Measurements from ENCODE around the gene CCSER1.
"Not testable (repeated sequence)": the region's sequence is repeated elsewhere in the genome, so short reads cannot be mapped to it uniquely, and the experiment has no call there.

CCSER1 gene

GRCh38 chr4:90293320-90293719 is 166.1 kb downstream of the CCSER1 start:
- DNase-seq (ENCODE audit: low read depth in 2 of 2): no peak

DNA sequence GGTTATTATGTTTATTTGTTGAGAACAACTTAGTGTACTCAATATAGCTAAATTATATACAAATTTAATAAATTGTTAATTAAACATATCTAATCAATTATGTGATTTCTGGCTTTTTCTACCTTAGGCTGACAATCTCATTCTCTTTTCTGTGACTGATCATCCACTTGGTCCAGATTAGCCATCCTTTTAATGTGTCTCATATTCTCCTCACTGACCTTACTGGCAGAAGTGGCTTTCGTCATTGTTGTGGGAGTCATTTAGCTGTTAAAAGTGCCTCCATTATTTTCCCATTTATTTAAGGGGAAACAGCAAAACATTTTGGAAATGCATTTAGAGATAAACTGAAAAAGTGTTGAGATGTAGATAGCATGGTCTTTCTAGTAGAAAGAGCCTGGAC is 172.2 kb downstream of the CCSER1 start:
- no peak for DNase-seq (ENCODE audit: low read depth in 2 of 2)

DNA sequence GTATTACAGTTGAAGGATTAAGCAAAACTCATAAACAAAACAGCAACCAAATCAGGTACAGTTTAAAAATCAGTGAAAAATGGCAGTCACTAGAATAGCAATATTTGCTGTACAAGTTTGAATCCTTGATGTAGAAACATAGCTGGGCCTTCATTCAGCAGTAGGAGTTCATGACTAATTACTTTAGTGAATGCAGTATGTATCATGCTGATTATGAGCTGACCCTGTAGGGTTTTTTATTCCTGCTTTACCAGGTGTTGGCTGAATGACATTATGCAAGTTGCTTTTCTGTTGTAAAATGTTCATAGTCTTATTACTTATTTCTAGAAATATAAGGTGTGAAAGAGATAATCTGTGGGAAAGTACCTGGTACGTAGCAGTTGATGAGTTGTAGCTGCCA is 179.6 kb downstream of the CCSER1 start:
- DNase-seq (ENCODE audit: low read depth in 2 of 2): no peak

- DNase-seq (ENCODE audit: low read depth in 2 of 2): not testable (repeated sequence)
Measured at GRCh38 chr4:90317140-90317539, 189.9 kb downstream of the CCSER1 start.

GRCh38 chr4:90317785-90318184 is 190.6 kb downstream of the CCSER1 start:
- DNase-seq (ENCODE audit: low read depth in 2 of 2): no peak

- DNase-seq (ENCODE audit: low read depth in 2 of 2): no peak
Measured at GRCh38 chr4:90318193-90318592, 191.0 kb downstream of the CCSER1 start.

- no peak for DNase-seq (ENCODE audit: low read depth in 2 of 2)
Measured at GRCh38 chr4:90328558-90328957, 201.4 kb downstream of the CCSER1 start.

- DNase-seq (ENCODE audit: low read depth in 2 of 2): no peak
Measured at GRCh38 chr4:90330546-90330945, 203.4 kb downstream of the CCSER1 start.

DNA sequence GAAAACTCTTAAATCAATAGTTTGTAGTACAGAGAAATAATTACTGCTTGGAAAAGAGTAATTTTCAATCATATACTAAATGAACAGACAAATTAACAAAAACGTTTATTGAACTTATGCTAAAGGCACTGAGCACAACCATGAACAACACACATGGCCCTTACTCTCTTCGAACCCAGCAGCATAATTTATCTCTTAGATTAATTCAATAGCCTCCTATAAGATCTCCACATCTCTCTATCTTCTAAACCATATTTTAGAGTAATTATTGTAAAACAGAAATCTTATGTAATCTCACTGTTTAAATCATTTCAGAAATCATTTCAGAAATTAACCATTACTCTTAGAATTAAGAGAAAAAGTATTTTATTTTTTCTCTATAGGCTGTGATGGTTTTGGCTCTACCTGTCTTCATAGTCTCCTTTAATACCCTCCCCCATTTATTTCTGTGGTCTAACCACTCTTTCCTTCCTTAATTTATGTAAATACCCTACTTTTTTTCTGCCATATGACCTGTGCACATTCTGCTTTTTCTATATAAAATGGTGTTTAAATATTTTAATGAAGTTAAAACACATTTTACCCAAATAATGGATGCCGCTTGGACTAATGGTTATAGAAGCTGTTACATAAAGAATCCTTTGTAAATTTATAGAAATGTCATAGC is 218.5 kb downstream of the CCSER1 start:
- no peak for DNase-seq (ENCODE audit: low read depth in 2 of 2)

GRCh38 chr4:90349636-90350035 is 222.4 kb downstream of the CCSER1 start:
- DNase-seq (ENCODE audit: low read depth in 2 of 2): no peak

DNA sequence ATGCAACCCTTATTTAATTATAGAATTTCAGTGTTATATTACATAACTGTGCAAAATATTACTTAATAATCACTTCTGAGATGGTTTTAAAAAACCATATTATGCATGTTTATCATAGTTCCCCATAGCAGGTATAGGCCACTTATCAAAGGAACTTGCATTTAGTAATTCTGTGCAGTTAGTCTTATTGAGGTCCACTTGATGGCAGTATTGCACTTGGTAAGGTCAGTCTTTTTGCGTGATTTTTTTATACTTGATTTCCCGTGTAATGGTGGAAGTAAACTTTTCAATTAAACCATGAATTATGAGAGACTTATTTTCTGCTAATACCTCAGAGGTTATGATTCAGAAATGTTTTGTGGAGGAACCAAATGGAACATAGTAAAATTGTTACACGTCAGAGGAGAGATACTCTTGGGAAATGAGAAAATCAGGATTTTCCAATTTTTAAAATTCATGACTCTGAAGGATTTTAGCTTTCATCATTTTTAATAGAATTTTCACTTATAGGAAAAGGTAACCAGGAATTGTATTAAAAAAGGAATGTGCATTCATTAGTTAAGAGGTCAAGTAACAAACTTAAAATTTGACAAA is 230.0 kb downstream of the CCSER1 start:
- no peak for DNase-seq (ENCODE audit: low read depth in 2 of 2)

- DNase-seq (ENCODE audit: low read depth in 2 of 2): no peak
Measured at GRCh38 chr4:90375081-90375480, 247.9 kb downstream of the CCSER1 start.

- no peak for DNase-seq (ENCODE audit: low read depth in 2 of 2)
Measured at GRCh38 chr4:90393215-90393614, 266.0 kb downstream of the CCSER1 start.

GRCh38 chr4:90403781-90404180 is 276.6 kb downstream of the CCSER1 start:
- DNase-seq (ENCODE audit: low read depth in 2 of 2): no peak

- DNase-seq (ENCODE audit: low read depth in 2 of 2): not testable (repeated sequence)
Measured at GRCh38 chr4:90407897-90408296, 280.7 kb downstream of the CCSER1 start.

DNA sequence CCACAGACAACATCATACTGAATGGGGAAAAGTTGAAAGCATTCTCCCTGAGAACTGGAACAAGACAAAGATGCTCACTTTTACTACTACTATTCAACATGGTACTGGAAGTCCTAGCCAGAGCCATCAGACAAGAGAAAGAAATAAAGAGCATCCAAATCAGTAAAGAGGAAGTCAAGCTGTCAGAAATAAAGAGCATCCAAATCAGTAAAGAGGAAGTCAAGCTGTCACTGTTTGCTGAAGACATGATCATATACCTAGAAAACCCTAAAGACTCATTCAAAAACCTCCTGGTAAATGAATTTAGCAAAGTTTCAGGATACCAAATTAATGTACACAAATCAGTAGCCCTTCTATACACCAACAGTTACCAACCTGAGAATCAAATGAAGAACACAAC is 285.6 kb downstream of the CCSER1 start:
- not testable (repeated sequence) for DNase-seq (ENCODE audit: low read depth in 2 of 2)

- DNase-seq (ENCODE audit: low read depth in 2 of 2): no peak
Measured at GRCh38 chr4:90415116-90415515, 287.9 kb downstream of the CCSER1 start.

DNA sequence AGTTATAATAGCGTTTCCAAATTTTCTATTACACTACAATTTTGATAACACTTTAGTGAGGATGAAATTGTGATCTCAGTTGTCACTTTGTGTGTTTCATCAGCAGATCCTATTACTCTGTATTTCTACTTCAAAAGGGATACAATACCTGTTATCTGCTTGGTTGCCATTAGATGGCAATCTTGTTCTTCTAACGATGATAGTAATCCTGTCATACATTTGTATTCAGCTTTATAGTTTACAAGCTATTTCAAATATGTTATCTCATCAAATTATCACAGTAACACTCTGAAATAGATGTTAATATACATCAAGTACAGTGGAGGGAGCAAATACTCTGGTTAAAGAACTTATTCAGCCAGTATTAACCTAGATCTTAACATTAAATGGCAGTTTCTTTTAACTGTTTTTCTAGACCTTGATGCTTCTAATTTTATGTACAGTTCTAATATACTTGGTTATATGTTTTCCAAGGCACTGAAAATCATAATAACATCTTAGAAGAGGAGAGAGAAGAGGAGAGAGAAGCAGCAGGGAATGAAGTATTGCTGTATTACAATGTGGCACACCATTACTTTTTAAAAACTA is 292.0 kb downstream of the CCSER1 start:
- no peak for DNase-seq (ENCODE audit: low read depth in 2 of 2)

- no peak for DNase-seq (ENCODE audit: low read depth in 2 of 2)
Measured at GRCh38 chr4:90421161-90421560, 294.0 kb downstream of the CCSER1 start.

DNA sequence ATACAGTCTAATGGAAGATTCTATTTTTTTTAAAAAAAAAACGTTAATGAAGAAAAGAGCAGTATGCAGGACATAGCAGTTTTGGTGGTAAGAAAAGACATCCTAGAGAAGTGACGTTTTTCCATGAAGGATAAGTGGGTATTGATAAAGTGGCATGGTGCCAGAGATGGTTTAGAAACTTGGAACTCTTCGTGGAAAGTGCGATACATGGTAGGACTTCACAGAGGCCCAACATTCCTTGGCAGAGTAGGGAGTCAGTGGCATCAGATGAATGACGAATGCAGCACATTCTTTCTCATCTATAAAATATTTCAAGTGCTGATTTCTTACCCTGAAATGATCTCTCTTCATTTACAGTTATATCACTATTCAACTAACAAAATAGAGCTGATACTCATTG is 298.7 kb downstream of the CCSER1 start:
- DNase-seq (ENCODE audit: low read depth in 2 of 2): no peak

- DNase-seq (ENCODE audit: low read depth in 2 of 2): no peak
Measured at GRCh38 chr4:90438522-90438921, 311.3 kb downstream of the CCSER1 start.

- no peak for DNase-seq (ENCODE audit: low read depth in 2 of 2)
Measured at GRCh38 chr4:90441770-90442169, 314.6 kb downstream of the CCSER1 start.

GRCh38 chr4:90442619-90443018 is 315.4 kb downstream of the CCSER1 start:
- DNase-seq (ENCODE audit: low read depth in 2 of 2): no peak

Measured in stimulated activated CD8-positive, alpha-beta memory T cell treated with anti-CD3 and anti-CD28 coated beads, Interleukin-7, amount 100 ng/mL, for 1 hour (primary cell).